H9 (cell line): ENCODE measurements around the gene PCDHA1. TPM values are rescaled to one million over a fixed set of nuclear protein-coding genes. Genes with fewer than 3 reads are reported as not detected.

Experiments
- DNase-seq: peaks from one replicate; pipeline ENCODE4 v3.0.0-alpha.2; 2017
- H2AFZ ChIP-seq: one replicate; pipeline ENCODE4 v1.6.1; 2013; ENCODE audit warnings: mild to moderate bottlenecking, low read length, control low read depth, moderate library complexity
- H2AK5ac ChIP-seq: 2 replicates; pipeline ENCODE4 v1.6.1; 2013; ENCODE audit warnings: low read length, control low read depth, mixed read lengths; ENCODE audit not compliant: insufficient read length
- H2BK120ac ChIP-seq: one replicate; pipeline ENCODE4 v1.6.1; 2013; ENCODE audit warnings: low read depth, mild to moderate bottlenecking, low read length, control low read depth, inconsistent platforms; ENCODE audit not compliant: poor library complexity, severe bottlenecking
- H2BK12ac ChIP-seq: 2 replicates; pipeline ENCODE4 v1.6.1; 2013; ENCODE audit warnings: low read length, control low read depth, mixed read lengths, low read depth; ENCODE audit not compliant: insufficient read length
- H2BK15ac ChIP-seq: 2 replicates; pipeline ENCODE4 v1.6.1; 2013; ENCODE audit warnings: low read depth, low read length, control low read depth
- H2BK20ac ChIP-seq: one replicate; pipeline ENCODE4 v1.6.1; 2013; ENCODE audit warnings: low read depth, mild to moderate bottlenecking, low read length, control low read depth, inconsistent platforms; ENCODE audit not compliant: poor library complexity, severe bottlenecking
- H2BK5ac ChIP-seq: 2 replicates; pipeline ENCODE4 v1.6.1; 2013; ENCODE audit warnings: low read length, control low read depth, mixed read lengths; ENCODE audit not compliant: insufficient read length
- H3K14ac ChIP-seq: 2 replicates; pipeline ENCODE4 v1.6.1; 2013; ENCODE audit warnings: low read length, control low read depth; ENCODE audit not compliant: insufficient read depth
- H3K18ac ChIP-seq: 2 replicates; pipeline ENCODE4 v1.6.1; 2013; ENCODE audit warnings: low read depth, mild to moderate bottlenecking, mixed read lengths, low read length, control low read depth; ENCODE audit not compliant: insufficient read length
- H3K23ac ChIP-seq: 2 replicates; pipeline ENCODE4 v1.6.1; 2013; ENCODE audit warnings: low read length, control low read depth, mixed read lengths, low read depth; ENCODE audit not compliant: insufficient read length
- H3K23me2 ChIP-seq: 2 replicates; pipeline ENCODE4 v1.6.1; 2013; ENCODE audit warnings: low read depth, mild to moderate bottlenecking, mixed read lengths, low read length, control low read depth; ENCODE audit not compliant: insufficient read length, poor library complexity, severe bottlenecking
- H3K27ac ChIP-seq: 2 replicates; pipeline ENCODE4 v1.5.1; 2013; ENCODE audit warnings: low read length, control low read depth, mixed read lengths, low read depth; ENCODE audit not compliant: insufficient read length
- H3K27me3 ChIP-seq: 2 replicates; pipeline ENCODE4 v1.6.1; 2013; ENCODE audit warnings: low read length, control low read depth, inconsistent platforms; ENCODE audit not compliant: insufficient read depth
- H3K4ac ChIP-seq: 2 replicates; pipeline ENCODE4 v1.6.1; 2013; ENCODE audit warnings: low read depth, mild to moderate bottlenecking, control low read depth, inconsistent platforms, low read length, moderate library complexity
- H3K4me1 ChIP-seq: 2 replicates; pipeline ENCODE4 v1.6.1; 2013; ENCODE audit warnings: low read length, control low read depth, inconsistent platforms; ENCODE audit not compliant: insufficient read depth
- H3K4me2 ChIP-seq: 2 replicates; pipeline ENCODE4 v1.6.1; 2013; ENCODE audit warnings: low read length, control low read depth, mixed read lengths; ENCODE audit not compliant: insufficient read length, insufficient read depth
- H3K56ac ChIP-seq: 2 replicates; pipeline ENCODE4 v1.6.1; 2013; ENCODE audit warnings: low read depth, mild to moderate bottlenecking, mixed read lengths, low read length, control low read depth; ENCODE audit not compliant: insufficient read length
- H3K79me1 ChIP-seq: 2 replicates; pipeline ENCODE4 v1.6.1; 2013; ENCODE audit warnings: low read depth, mild to moderate bottlenecking, moderate library complexity, low read length, control low read depth, inconsistent platforms; ENCODE audit not compliant: insufficient read depth, poor library complexity, severe bottlenecking
- H3K79me2 ChIP-seq: 2 replicates; pipeline ENCODE4 v1.6.1; 2013; ENCODE audit warnings: low read length, control low read depth, inconsistent platforms; ENCODE audit not compliant: insufficient read depth
- H3K9ac ChIP-seq: 2 replicates; pipeline ENCODE4 v1.6.1; 2013; ENCODE audit warnings: low read length, control low read depth, mixed read lengths; ENCODE audit not compliant: insufficient read length; ENCODE audit errors: extremely low read depth
- H3K9me3 ChIP-seq: one replicate; pipeline ENCODE4 v1.6.1; 2013; ENCODE audit warnings: low read depth, low read length, inconsistent platforms; ENCODE audit not compliant: control insufficient read depth
- H3T11ph ChIP-seq: one replicate; pipeline ENCODE4 v1.6.1; 2013; ENCODE audit warnings: mild to moderate bottlenecking, low read length, control low read depth, inconsistent platforms
- H4K20me1 ChIP-seq: one replicate; pipeline ENCODE4 v1.6.1; 2013; ENCODE audit not compliant: control insufficient read depth, insufficient read length, insufficient read depth
- H4K5ac ChIP-seq: 2 replicates; pipeline ENCODE4 v1.6.1; 2013; ENCODE audit warnings: low read depth, mild to moderate bottlenecking, mixed read lengths, low read length, control low read depth; ENCODE audit not compliant: insufficient read length
- H4K8ac ChIP-seq: replicated peaks from 2 replicates; pipeline ENCODE4 v1.6.1; 2013; ENCODE audit warnings: low read length, control low read depth, mixed read lengths, low read depth; ENCODE audit not compliant: insufficient read length
- H4K91ac ChIP-seq: 2 replicates; pipeline ENCODE4 v1.6.1; 2013; ENCODE audit warnings: low read depth, mild to moderate bottlenecking, moderate library complexity, mixed read lengths, low read length, control low read depth; ENCODE audit not compliant: insufficient read length
- H3K27ac Mint-ChIP-seq, 3 experiments: 2 replicates in 2 of 3; 3 replicates in 1 of 3; pipeline ENCODE4 v1.8.0; 2020 to 2021; ENCODE audit warnings: mixed read lengths in 3 of 3, mild to moderate bottlenecking in 1 of 3, moderate library complexity in 1 of 3
- H3K27me3 Mint-ChIP-seq: 2 replicates; pipeline ENCODE4 v1.8.0; 2021; ENCODE audit warnings: low read depth, mild to moderate bottlenecking, moderate library complexity, mixed read lengths
- H3K36me3 Mint-ChIP-seq, 3 experiments: 2 replicates in 2 of 3; 3 replicates in 1 of 3; pipeline ENCODE4 v1.8.0; 2020 to 2021; ENCODE audit warnings: low read depth in 3 of 3, mixed read lengths in 3 of 3; ENCODE audit not compliant: insufficient read depth in 1 of 3
- H3K4me1 Mint-ChIP-seq, 2 experiments: 2 replicates each; pipeline ENCODE4 v1.8.0; 2020; ENCODE audit warnings: mixed read lengths in 2 of 2
- H3K4me3 Mint-ChIP-seq, 2 experiments: 2 replicates in 1 of 2; 3 replicates in 1 of 2; pipeline ENCODE4 v1.8.0; 2020 to 2021; ENCODE audit warnings: mild to moderate bottlenecking in 2 of 2, mixed read lengths in 2 of 2, moderate library complexity in 1 of 2
- H3K9me3 Mint-ChIP-seq, 2 experiments: 2 replicates in 1 of 2; 3 replicates in 1 of 2; pipeline ENCODE4 v1.8.0; 2020; ENCODE audit warnings: mild to moderate bottlenecking in 2 of 2, mixed read lengths in 2 of 2, moderate library complexity in 1 of 2
- WGBS: extraction: QIAGEN DNeasy Blood & Tissue Kit; methylation state at CpG from one replicate; pipeline ENCODE4 v1.1.7; 2013; ENCODE audit warnings: missing lambda C conversion rate, low lambda C conversion rate, mixed read lengths; ENCODE audit not compliant: insufficient read length; ENCODE audit errors: extremely low coverage; 5-methylcytosine and 5-hydroxymethylcytosine counted together
- total RNA-seq: library from RNA; stranded (reverse); gene quantifications from 2 replicates; pipeline ENCODE4 v1.2.1, GENCODE V29; 2021
- TF ChIP-seq, protein P1 (sequence below): fragments of 200-600 bp; sonication (generic); conservative IDR thresholded peaks from 3 replicates; pipeline ENCODE4 v1.8.0; 2021; ENCODE audit warnings: antibody characterized with exemption, mild to moderate bottlenecking

Gene PCDHA1
- total RNA-seq, 1 experiment from 2014 or later = 0.61 TPM

DNA sequence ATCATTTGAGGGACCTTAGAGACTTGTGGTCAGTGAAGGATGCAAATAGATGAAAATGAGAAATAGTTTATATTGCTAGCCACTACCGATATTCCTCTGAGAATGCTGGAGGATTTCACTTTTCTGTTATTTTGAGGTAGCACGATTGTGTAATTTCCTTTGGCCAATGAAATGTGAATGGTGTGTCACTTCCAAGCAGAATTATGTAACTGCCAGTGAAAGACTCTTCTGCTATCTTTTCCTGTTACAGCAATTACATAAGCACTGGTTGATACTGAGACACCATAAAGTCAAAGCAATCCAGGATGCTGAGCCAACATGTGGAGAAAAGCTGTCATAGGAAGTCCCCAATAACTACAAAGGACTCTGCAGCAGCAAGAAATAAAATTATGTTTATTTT lies 5.1 kb downstream of the PCDHA1 start:
- Histone ChIP-seq H3K79me2 (no peaks in the 10 kb centered on the region), H3K14ac (no peak overlapping the region), H3K23ac (no peak overlapping the region), H4K5ac (no peak overlapping the region), H2BK120ac (no peak overlapping the region), H4K20me1 (no peaks in the 10 kb centered on the region), H2AFZ (no peak overlapping the region), H3K79me1 (no peaks in the 10 kb centered on the region), H4K91ac (no peak overlapping the region), H2BK20ac (no peak overlapping the region), H4K8ac (no peak overlapping the region), H3K23me2 (peaks cover 2% of the 10 kb centered on the region), H3K9me3 (no peaks in the 10 kb centered on the region), H3K4ac (no peak overlapping the region), H3K18ac (no peak overlapping the region), H3K4me1 (no peaks in the 10 kb centered on the region), H2BK5ac (no peak overlapping the region), H3T11ph (no peak overlapping the region), H3K56ac (no peak overlapping the region), H3K27ac (no peak overlapping the region), H3K27me3 (no peaks in the 10 kb centered on the region), H3K4me2 (no peak overlapping the region), H2BK12ac (no peak overlapping the region), H3K9ac (no peak overlapping the region), H2BK15ac (no peak overlapping the region), H2AK5ac (no peak overlapping the region)
- no peaks in the 10 kb centered on the region for H3K27me3 Mint-ChIP-seq
- H3K36me3 Mint-ChIP-seq = peaks cover 9 to 32% (median 13%) of the 10 kb centered on the region in 3 experiments
- H3K9me3 Mint-ChIP-seq = peaks cover 68 to 83% of the 10 kb centered on the region in 2 experiments
- 0 out of 4 replicates have a peak, but pooled peaks cover 0 to under 1% of the 10 kb centered on the region in 2 experiments for H3K4me1 Mint-ChIP-seq
- TF ChIP-seq, protein P1, sequence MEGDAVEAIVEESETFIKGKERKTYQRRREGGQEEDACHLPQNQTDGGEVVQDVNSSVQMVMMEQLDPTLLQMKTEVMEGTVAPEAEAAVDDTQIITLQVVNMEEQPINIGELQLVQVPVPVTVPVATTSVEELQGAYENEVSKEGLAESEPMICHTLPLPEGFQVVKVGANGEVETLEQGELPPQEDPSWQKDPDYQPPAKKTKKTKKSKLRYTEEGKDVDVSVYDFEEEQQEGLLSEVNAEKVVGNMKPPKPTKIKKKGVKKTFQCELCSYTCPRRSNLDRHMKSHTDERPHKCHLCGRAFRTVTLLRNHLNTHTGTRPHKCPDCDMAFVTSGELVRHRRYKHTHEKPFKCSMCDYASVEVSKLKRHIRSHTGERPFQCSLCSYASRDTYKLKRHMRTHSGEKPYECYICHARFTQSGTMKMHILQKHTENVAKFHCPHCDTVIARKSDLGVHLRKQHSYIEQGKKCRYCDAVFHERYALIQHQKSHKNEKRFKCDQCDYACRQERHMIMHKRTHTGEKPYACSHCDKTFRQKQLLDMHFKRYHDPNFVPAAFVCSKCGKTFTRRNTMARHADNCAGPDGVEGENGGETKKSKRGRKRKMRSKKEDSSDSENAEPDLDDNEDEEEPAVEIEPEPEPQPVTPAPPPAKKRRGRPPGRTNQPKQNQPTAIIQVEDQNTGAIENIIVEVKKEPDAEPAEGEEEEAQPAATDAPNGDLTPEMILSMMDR = no peak
- DNase-seq = no peak
- H3K4me3 Mint-ChIP-seq = no peak overlapping the region
- no peak overlapping the region for H3K27ac Mint-ChIP-seq
- WGBS = no CpG with 5 or more reads among the region's 2 CpGs
